ENCODE results near the gene ERP44. TPM values are rescaled to one million over a fixed set of nuclear protein-coding genes. Genes with fewer than 3 reads are reported as not detected.

The ERP44 gene
- total RNA-seq, 4 donors from 2014 or later = 7.0 to 10.8 (median 9.7) TPM

- in situ Hi-C loops (cut with MboI; ENCODE audit: low sequenced_read_pairs in 4 of 4) (no loop called here), intact Hi-C loops (cut with DNase I; ENCODE audit: low total_unique reads) (no loop called here)
- Histone ChIP-seq H3K9me3 (no peaks in the 10 kb centered on the region), H3K4me1 (peaks cover 0 to 11% of the 10 kb centered on the region in 2 donors), H3K4me3 (no peak overlapping the region), H3K27ac (no peak overlapping the region), H3K36me3 (peaks cover 0 to 9% of the 10 kb centered on the region in 2 donors), H3K27me3 (no peaks in the 10 kb centered on the region)
- ATAC-seq (no peak), DNase-seq (no peak)
- TF ChIP-seq CTCF (IDR thresholded peaks at IDR 0.05 in 4 of 5, conservative IDR thresholded peaks at IDR 0.05 in 1 of 5) (no peak), POLR2A (IDR thresholded peaks at IDR 0.05) (no peak)
These were observed 151.4 kb downstream of the ERP44 start for GRCh38 chr9:99947395-99947794.

- TF ChIP-seq CTCF (IDR thresholded peaks at IDR 0.05 in 4 of 5, conservative IDR thresholded peaks at IDR 0.05 in 1 of 5) (no peak), POLR2A (IDR thresholded peaks at IDR 0.05) (no peak)
- intact Hi-C loops (cut with DNase I; ENCODE audit: low total_unique reads) = no loop called here
- H3K4me1 ChIP-seq = no peaks in the 10 kb centered on the region
- no peaks in the 10 kb centered on the region for H3K9me3 ChIP-seq
- H3K4me3 ChIP-seq = no peak overlapping the region
- no peak for DNase-seq
- no peak for ATAC-seq
- H3K27me3 ChIP-seq = no peaks in the 10 kb centered on the region
- H3K36me3 ChIP-seq = no peaks in the 10 kb centered on the region
- H3K27ac ChIP-seq = no peak overlapping the region
- in situ Hi-C loops (cut with MboI; ENCODE audit: low sequenced_read_pairs in 4 of 4) = no loop called here
These were observed 161.7 kb downstream of the ERP44 start for GRCh38 chr9:99936947-99937587.

- intact Hi-C loops (cut with DNase I; ENCODE audit: low total_unique reads) (no loop called here), in situ Hi-C loops (cut with MboI; ENCODE audit: low sequenced_read_pairs in 4 of 4) (no loop called here)
- no peak for DNase-seq
- H3K27ac ChIP-seq = no peak overlapping the region
- no peak overlapping the region for H3K4me3 ChIP-seq
- H3K4me1 ChIP-seq = no peaks in the 10 kb centered on the region
- no peaks in the 10 kb centered on the region for H3K9me3 ChIP-seq
- no peaks in the 10 kb centered on the region for H3K27me3 ChIP-seq
- TF ChIP-seq CTCF (IDR thresholded peaks at IDR 0.05 in 4 of 5, conservative IDR thresholded peaks at IDR 0.05 in 1 of 5) = no peak
- no peak for TF ChIP-seq POLR2A (IDR thresholded peaks at IDR 0.05)
- H3K36me3 ChIP-seq = peaks cover 0 to 12% of the 10 kb centered on the region in 2 donors
- no peak for ATAC-seq
These were observed 167.5 kb downstream of the ERP44 start for GRCh38 chr9:99931155-99931840.

- intact Hi-C loops (cut with DNase I; ENCODE audit: low total_unique reads) (no loop called here), in situ Hi-C loops (cut with MboI; ENCODE audit: low sequenced_read_pairs in 4 of 4) (no loop called here)
- Histone ChIP-seq H3K27me3 (no peaks in the 10 kb centered on the region), H3K4me1 (no peaks in the 10 kb centered on the region), H3K27ac (no peak overlapping the region), H3K36me3 (peaks cover 0 to 12% of the 10 kb centered on the region in 2 donors), H3K9me3 (peaks cover 0 to 4% (median 0%) of the 10 kb centered on the region in 3 donors), H3K4me3 (no peak overlapping the region)
- no peak for DNase-seq
- TF ChIP-seq POLR2A (IDR thresholded peaks at IDR 0.05) (no peak), CTCF (IDR thresholded peaks at IDR 0.05 in 4 of 5, conservative IDR thresholded peaks at IDR 0.05 in 1 of 5) (no peak)
- ATAC-seq = no peak
These were observed 169.1 kb downstream of the ERP44 start for GRCh38 chr9:99929652-99930051.

Other genes with a start within 250 kb of the ERP44 start
- gene STX17, start 192.3 kb downstream of the ERP44 start, total RNA-seq = 10 to 100 TPM; 25.3 to 34.4 (median 31.6) TPM
- gene INVS, start 243 bp upstream of the ERP44 start, total RNA-seq = 10 to 100 TPM in 1 of 4 donors, 1 to 10 TPM in 3; 5.5 to 13.9 (median 6.7) TPM